ENCODE results near the gene COL26A1. TPM values are rescaled to one million over a fixed set of nuclear protein-coding genes. Genes with fewer than 3 reads are reported as not detected.
"Not testable (repeated sequence)": the region's sequence is repeated elsewhere in the genome, so short reads cannot be mapped to it uniquely, and the experiment has no call there.

Gene COL26A1
- total RNA-seq, 1 donor from 2014 or later = not detected

DNA sequence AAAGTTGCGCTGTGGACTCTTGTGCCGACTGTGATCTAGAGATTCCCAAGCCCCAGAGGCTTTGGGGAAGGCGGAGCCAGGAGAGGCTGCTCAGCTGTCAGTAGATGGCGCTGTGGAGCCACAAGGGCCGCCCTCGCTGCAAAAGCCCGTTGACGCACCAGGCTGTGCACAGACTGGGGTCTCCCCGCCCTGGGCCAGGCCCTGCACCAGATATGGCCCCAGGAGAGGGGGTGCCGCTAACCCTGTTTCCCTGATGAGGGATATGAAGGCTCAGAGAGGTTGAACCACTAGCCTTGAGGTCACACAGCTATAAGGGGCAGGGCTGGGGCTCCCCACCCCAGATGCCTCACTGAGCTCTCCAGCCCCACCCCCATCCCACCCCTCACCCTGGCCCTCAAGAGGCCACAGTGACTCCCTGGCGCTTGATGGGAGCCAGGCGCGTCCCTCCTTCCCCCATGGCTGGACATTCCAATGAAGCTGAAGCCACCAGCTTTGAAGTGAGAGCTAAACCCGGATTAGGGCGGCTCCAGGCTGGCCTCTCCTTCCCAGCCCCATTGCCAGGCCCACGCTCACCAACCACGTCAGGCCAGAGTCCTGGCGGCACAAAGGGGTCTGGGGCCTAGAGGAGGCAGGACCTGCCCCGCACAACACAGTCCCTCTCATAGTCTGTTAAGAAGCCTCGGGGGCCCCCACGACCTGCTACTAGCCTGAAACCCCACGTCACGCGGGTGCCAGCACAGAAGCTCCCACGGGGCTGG is 240.0 kb downstream of the COL26A1 start:
- peak; percentile 86 for DNase-seq

GRCh38 chr7:101604331-101604933 is 241.8 kb downstream of the COL26A1 start:
- DNase-seq = no peak

DNA sequence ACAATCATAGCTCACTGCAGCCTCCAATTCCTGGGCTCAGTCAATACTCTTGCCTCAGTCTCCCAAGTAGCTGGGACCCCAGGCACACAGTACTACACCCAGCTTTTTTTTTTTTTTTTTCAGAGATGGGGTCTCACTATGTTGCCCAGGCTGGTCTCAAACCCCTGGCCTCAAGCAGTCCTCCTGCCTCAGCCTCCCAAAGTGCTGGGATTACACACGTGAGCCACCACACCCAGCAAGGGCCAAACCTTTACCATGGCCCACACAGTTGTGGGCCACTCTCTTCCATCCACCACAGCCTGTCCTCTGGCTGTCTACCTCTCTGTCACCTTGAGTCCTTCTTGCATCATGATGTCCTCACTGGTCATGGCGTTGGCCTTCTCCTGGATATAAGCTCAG is 242.3 kb downstream of the COL26A1 start:
- DNase-seq = not testable (repeated sequence)

DNA sequence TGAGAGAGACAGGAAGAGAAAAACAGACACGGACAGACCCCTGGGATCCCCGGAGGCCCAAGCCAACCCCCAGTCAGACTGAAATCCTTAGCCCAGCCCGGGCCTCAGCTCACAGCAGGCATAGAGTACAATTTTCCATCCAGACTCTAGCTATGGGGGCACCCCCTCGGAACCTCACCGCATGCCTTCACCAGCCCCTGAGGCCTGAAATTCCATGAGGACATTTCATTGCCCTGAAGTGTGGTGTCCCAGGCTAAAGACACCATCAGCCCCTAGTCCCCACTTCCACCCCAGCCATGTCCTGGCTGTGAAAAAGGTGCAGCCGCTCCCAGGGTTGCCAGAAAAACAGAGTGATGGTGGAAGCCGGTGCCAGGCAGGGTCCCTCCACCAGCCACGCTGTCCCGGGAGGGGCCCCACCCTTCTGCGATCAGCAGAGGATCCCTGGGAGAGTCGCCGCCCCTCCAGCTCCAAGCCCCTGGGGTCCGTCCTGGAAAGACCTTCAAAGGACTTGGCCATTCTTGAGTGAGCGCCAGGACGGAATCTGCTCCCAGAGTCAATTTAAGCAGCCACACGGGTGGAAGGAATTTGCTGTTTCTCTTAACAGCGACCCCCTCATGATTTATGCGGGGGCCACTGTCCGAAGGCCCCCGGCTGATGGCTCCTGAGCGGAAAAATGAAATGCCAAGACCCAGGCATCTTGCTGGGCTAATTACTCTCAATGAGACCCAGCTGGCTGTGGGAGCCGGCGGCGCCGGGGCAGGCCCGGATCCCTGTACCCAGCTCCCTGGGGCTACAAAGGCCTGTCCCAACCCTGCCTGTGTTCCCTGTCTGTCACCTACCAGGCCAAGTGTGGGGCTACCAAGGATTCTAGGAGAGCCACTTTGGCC is 243.2 kb downstream of the COL26A1 start:
- no peak for DNase-seq

DNA sequence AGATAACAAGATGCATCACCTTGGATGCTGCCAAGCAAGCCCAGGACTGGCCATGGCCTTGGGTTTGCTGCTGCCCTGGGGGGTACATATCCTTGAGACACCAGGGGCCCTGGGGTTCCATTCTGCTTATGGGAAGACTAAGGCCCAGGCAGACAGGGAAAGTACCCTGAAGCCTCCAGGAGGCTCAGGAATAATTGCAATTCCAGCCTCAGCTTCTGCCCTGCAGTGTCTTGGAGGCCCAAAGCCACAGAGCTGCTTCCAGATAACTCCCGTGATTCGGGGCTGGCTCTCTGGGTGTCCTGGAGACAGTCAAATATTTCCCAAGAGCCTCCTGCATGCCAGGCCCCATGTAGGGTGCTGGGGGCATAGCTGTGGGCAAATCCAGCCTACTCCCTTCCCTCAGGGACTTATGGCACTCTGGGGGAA is 243.8 kb downstream of the COL26A1 start:
- DNase-seq = no peak

Other genes starting within 250 kb of the COL26A1 start
- 289 and 399 TPM in 2 replicates for gene SERPINE1, start 235.8 kb upstream of the COL26A1 start, total RNA-seq
- gene AP1S1, start 208.4 kb upstream of the COL26A1 start, total RNA-seq = 115 and 144 TPM in 2 replicates
- gene VGF, start 197.3 kb upstream of the COL26A1 start, total RNA-seq = not detected in 2 replicates
- not detected in 2 replicates for gene NAT16, start 182.6 kb upstream of the COL26A1 start, total RNA-seq
- gene MOGAT3, start 161.8 kb upstream of the COL26A1 start, total RNA-seq = not detected in 2 replicates
- 54.1 and 104 TPM in 2 replicates for gene PLOD3, start 145.3 kb upstream of the COL26A1 start, total RNA-seq
- 70.9 and 122 TPM in 2 replicates for gene ZNHIT1, start 144.7 kb upstream of the COL26A1 start, total RNA-seq
- gene CLDN15, start 125.1 kb upstream of the COL26A1 start, total RNA-seq = 2.3 and 6.5 TPM in 2 replicates
- 189 and 330 TPM in 2 replicates for gene FIS1, start 117.8 kb upstream of the COL26A1 start, total RNA-seq
- 13.0 and 15.8 TPM in 2 replicates for gene IFT22, start 41.1 kb upstream of the COL26A1 start, total RNA-seq

All from dermis blood vessel endothelial cell (primary cell).